GM12873 (cell line): Measurements from ENCODE around the gene NHSL1.

Experiments used
- TF ChIP-seq, protein P1 (sequence below): IDR thresholded peaks from 2 replicates; pipeline ENCODE4 v1.5.1; 2012; ENCODE audit warnings: low read depth, mild to moderate bottlenecking, moderate library complexity, low read length, control low read depth; ENCODE audit not compliant: insufficient read depth; ENCODE audit errors: missing control alignments

The NHSL1 gene

DNA sequence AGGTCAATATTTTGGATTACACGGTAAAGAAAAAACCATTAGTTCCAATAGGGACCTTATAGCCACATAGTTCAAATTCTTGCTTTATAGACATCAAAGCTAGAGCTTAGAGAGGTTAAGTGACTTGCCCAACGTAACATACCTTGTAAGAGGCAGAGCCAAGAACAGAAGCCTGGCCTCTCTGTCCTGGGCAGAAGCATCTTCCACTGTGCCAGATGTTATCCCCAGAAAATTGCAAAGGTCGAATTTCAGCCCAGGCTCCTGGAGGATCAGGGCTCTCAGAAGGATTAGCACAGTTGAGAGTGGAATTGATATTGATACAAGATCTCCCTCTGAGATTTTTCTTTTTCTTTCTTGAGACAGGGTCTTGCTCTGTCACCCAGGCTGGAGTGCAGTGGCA, 115.5 kb downstream of the NHSL1 start:
- TF ChIP-seq, protein P1, sequence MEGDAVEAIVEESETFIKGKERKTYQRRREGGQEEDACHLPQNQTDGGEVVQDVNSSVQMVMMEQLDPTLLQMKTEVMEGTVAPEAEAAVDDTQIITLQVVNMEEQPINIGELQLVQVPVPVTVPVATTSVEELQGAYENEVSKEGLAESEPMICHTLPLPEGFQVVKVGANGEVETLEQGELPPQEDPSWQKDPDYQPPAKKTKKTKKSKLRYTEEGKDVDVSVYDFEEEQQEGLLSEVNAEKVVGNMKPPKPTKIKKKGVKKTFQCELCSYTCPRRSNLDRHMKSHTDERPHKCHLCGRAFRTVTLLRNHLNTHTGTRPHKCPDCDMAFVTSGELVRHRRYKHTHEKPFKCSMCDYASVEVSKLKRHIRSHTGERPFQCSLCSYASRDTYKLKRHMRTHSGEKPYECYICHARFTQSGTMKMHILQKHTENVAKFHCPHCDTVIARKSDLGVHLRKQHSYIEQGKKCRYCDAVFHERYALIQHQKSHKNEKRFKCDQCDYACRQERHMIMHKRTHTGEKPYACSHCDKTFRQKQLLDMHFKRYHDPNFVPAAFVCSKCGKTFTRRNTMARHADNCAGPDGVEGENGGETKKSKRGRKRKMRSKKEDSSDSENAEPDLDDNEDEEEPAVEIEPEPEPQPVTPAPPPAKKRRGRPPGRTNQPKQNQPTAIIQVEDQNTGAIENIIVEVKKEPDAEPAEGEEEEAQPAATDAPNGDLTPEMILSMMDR = no peak

- TF ChIP-seq, protein P1 = no peak
Measured at GRCh38 chr6:138382498-138383265, 116.6 kb downstream of the NHSL1 start.

DNA sequence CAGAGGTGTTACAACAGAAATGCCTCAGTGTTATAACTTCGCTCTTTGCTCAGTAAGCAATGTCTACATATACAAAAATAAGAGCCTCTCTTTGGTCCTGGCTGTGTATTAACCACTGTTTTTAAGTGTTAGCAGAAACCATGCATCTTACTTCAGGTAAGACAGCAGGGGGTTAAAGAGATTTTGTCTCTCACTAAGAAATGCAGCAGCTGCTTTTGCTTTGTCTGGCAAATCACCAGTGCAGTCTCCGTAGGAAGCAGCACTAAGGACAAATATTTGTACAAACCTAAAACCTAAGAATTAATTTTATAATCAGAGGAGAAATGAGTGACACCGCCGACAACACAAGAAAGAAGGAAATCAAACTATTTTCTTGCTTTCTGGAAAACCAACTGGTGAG, 120.8 kb downstream of the NHSL1 start:
- TF ChIP-seq, protein P1 = no peak

GRCh38 chr6:138377844-138378243, 121.5 kb downstream of the NHSL1 start, which contains the start of gene SMIM28:
Gene SMIM28, plus strand, starts transcription at chr6:138377905. Its CDS starts 168 bp downstream, at chr6:138378073.
- TF ChIP-seq, protein P1 = no peak

DNA sequence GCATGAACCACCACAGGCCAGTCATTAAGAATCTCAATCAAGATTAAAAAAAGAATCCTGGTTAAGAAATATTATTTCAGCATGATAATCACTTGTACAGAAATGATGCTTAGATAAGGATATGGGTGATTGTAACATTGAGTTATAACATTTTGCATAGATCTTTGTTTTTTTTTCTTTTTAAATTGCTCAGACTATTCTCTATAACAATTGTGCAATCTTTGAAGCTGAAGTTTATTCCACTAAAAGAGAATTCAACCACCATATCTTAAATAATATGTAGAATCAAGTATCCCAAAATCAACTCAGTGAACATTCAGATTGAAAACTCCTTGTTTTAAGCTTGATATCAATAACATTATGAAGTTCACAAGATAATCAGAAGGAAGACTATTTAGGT, 122.3 kb downstream of the NHSL1 start:
- TF ChIP-seq, protein P1 = no peak

DNA sequence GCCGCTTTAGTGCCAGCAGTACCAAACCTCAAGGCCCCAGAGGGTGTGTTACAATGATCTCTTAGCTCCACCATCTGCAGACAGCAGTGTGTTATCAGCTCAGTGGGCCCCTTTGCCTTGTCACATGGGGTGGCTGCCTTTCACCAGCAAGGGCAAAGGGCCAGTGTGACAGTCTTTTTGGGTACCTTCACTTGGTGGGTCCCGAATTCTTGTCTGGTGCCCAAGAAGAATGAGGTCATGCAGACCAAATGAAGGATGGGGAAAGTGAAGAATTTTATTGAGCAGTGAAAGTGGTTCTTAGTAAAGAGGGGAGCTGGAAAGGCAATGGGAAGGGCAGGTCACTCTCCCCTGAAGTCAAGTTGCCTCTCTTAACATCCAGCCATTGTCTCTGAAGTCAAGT, 124.5 kb downstream of the NHSL1 start:
- TF ChIP-seq, protein P1 = no peak

GRCh38 chr6:138374230-138374629, 125.1 kb downstream of the NHSL1 start:
- TF ChIP-seq, protein P1 = no peak
